Measurements from ENCODE around the gene C17orf67.

C17orf67 gene

GRCh38 chr17:56804454-56804853 lies 29.3 kb downstream of the C17orf67 start:
- DNase-seq = no peak

- DNase-seq = no peak
Measured at GRCh38 chr17:56803071-56803470, 30.6 kb downstream of the C17orf67 start.

GRCh38 chr17:56801459-56802178 lies 32.1 kb downstream of the C17orf67 start:
- no peak for DNase-seq

- DNase-seq = no peak
Measured at GRCh38 chr17:56798916-56799315, 34.8 kb downstream of the C17orf67 start.

- DNase-seq = no peak
Measured at GRCh38 chr17:56796536-56796935, 37.2 kb downstream of the C17orf67 start.

- no peak for DNase-seq
Measured at GRCh38 chr17:56795221-56795865, 38.4 kb downstream of the C17orf67 start.

GRCh38 chr17:56793957-56794356 lies 39.8 kb downstream of the C17orf67 start:
- no peak for DNase-seq

- no peak for DNase-seq
Measured at GRCh38 chr17:56793531-56793930, 40.2 kb downstream of the C17orf67 start.

GRCh38 chr17:56792267-56792666 lies 41.5 kb downstream of the C17orf67 start:
- no peak for DNase-seq

GRCh38 chr17:56786989-56787482 lies 46.7 kb downstream of the C17orf67 start:
- DNase-seq = peak; percentile 24 to 58

GRCh38 chr17:56785997-56786680 lies 47.6 kb downstream of the C17orf67 start:
- DNase-seq = no peak

GRCh38 chr17:56785405-56785804 lies 48.3 kb downstream of the C17orf67 start:
- no peak for DNase-seq

GRCh38 chr17:56782338-56782737 lies 51.4 kb downstream of the C17orf67 start:
- DNase-seq = no peak

- no peak for DNase-seq
Measured at GRCh38 chr17:56781906-56782305, 51.8 kb downstream of the C17orf67 start.

GRCh38 chr17:56779898-56780777 lies 53.6 kb downstream of the C17orf67 start:
- DNase-seq = peak; percentile 80 to 88

- DNase-seq = no peak
Measured at GRCh38 chr17:56779322-56779721, 54.4 kb downstream of the C17orf67 start.

- no peak for DNase-seq
Measured at GRCh38 chr17:56778898-56779297, 54.8 kb downstream of the C17orf67 start.

- DNase-seq = no peak
Measured at GRCh38 chr17:56777859-56778258, 55.9 kb downstream of the C17orf67 start.

GRCh38 chr17:56774650-56775049 lies 59.1 kb downstream of the C17orf67 start:
- DNase-seq = no peak

GRCh38 chr17:56773124-56773523 lies 60.6 kb downstream of the C17orf67 start:
- DNase-seq = no peak

GRCh38 chr17:56772442-56772841 lies 61.3 kb downstream of the C17orf67 start:
- no peak for DNase-seq

GRCh38 chr17:56771975-56772374 lies 61.7 kb downstream of the C17orf67 start:
- DNase-seq = no peak

- DNase-seq = no peak
Measured at GRCh38 chr17:56771563-56771962, 62.2 kb downstream of the C17orf67 start.
